ENCODE data around the gene OR51B6.
"Not testable (repeated sequence)": the region's sequence is repeated elsewhere in the genome, so short reads cannot be mapped to it uniquely, and the experiment has no call there.

The OR51B6 gene

GRCh38 chr11:5351208-5351607 is at the start of gene OR51B6:
Gene OR51B6 (plus strand): TSS chr11:5351508. CDS start chr11:5351508, 0 bp downstream.
- no peak for DNase-seq

- no peak for DNase-seq
Measured at GRCh38 chr11:5301846-5302245, 49.5 kb upstream of the OR51B6 start, which contains the start of gene OR51B4. Gene OR51B4 (minus strand): TSS chr11:5301946. CDS start chr11:5301946, 0 bp downstream.

GRCh38 chr11:5303626-5304025 is 47.7 kb upstream of the OR51B6 start:
- DNase-seq: no peak

GRCh38 chr11:5304046-5304445 is 47.3 kb upstream of the OR51B6 start:
- no peak for DNase-seq

- no peak for DNase-seq
Measured at GRCh38 chr11:5307256-5308019, 43.9 kb upstream of the OR51B6 start.

GRCh38 chr11:5310423-5310822 is 40.9 kb upstream of the OR51B6 start:
- DNase-seq: no peak

GRCh38 chr11:5313326-5314023 is 37.8 kb upstream of the OR51B6 start:
- not testable (repeated sequence) for DNase-seq

GRCh38 chr11:5317292-5317691 is 34.0 kb upstream of the OR51B6 start:
- DNase-seq: no peak

- DNase-seq: no peak
Measured at GRCh38 chr11:5324197-5324596, 27.1 kb upstream of the OR51B6 start, which contains the start of gene OR51B2. Gene OR51B2 (minus strand): TSS chr11:5324297. CDS start chr11:5324297, 0 bp downstream.

GRCh38 chr11:5335170-5335569 is 16.1 kb upstream of the OR51B6 start:
- no peak for DNase-seq

- no peak for DNase-seq
Measured at GRCh38 chr11:5336331-5336730, 15.0 kb upstream of the OR51B6 start.

GRCh38 chr11:5337253-5337652 is 14.1 kb upstream of the OR51B6 start:
- DNase-seq: not testable (repeated sequence)

GRCh38 chr11:5339771-5340322 is 11.5 kb upstream of the OR51B6 start:
- DNase-seq: no peak

- no peak for DNase-seq
Measured at GRCh38 chr11:5343474-5344335, 7.6 kb upstream of the OR51B6 start, which contains the start of gene OR51B5. Gene OR51B5 (minus strand): TSS chr11:5343524. CDS start chr11:5343524, 0 bp downstream.

- DNase-seq: no peak
Measured at GRCh38 chr11:5345831-5346230, 5.5 kb upstream of the OR51B6 start.

- no peak for DNase-seq
Measured at GRCh38 chr11:5348551-5349194, 2.6 kb upstream of the OR51B6 start.

- DNase-seq: no peak
Measured at GRCh38 chr11:5349550-5349949, 1.8 kb upstream of the OR51B6 start.

- not testable (repeated sequence) for DNase-seq
Measured at GRCh38 chr11:5356031-5356430, 4.7 kb downstream of the OR51B6 start.

- DNase-seq: no peak
Measured at GRCh38 chr11:5362017-5362625, 10.8 kb downstream of the OR51B6 start.

GRCh38 chr11:5363679-5364078 is 12.4 kb downstream of the OR51B6 start:
- no peak for DNase-seq

GRCh38 chr11:5364214-5364613 is 12.9 kb downstream of the OR51B6 start:
- DNase-seq: no peak

- not testable (repeated sequence) for DNase-seq
Measured at GRCh38 chr11:5366365-5366764, 15.1 kb downstream of the OR51B6 start.

Data from activated CD4-positive, alpha-beta T cell treated with anti-CD3 and anti-CD28 coated beads, Interleukin-10, Interleukin-2, amounts not matched to agents 100 ng/mL and 50 ng/mL, durations not matched to agents 16 hours and 8 hours (primary cell).